ENCODE measurements around the gene TYW3.

TYW3 gene

GRCh38 chr1:74791491-74791890 lies 58.5 kb downstream of the TYW3 start:
- TF ChIP-seq GATA1 (IDR thresholded peaks at IDR 0.05; ENCODE audit: low read depth, low read length) (no peak), POLR2A (IDR thresholded peaks at IDR 0.05; ENCODE audit: low read length) (no peak)
- no peak for DNase-seq

GRCh38 chr1:74799119-74799657 lies 66.2 kb downstream of the TYW3 start:
- no peak for DNase-seq
- no peak for TF ChIP-seq GATA1 (IDR thresholded peaks at IDR 0.05; ENCODE audit: low read depth, low read length)
- TF ChIP-seq POLR2A (IDR thresholded peaks at IDR 0.05; ENCODE audit: low read length), result no peak

GRCh38 chr1:74811436-74812179 lies 78.7 kb downstream of the TYW3 start:
- TF ChIP-seq POLR2A (IDR thresholded peaks at IDR 0.05; ENCODE audit: low read length) (no peak), GATA1 (IDR thresholded peaks at IDR 0.05; ENCODE audit: low read depth, low read length) (no peak)
- no peak for DNase-seq

GRCh38 chr1:74812180-74812541 lies 79.2 kb downstream of the TYW3 start:
- TF ChIP-seq POLR2A (IDR thresholded peaks at IDR 0.05; ENCODE audit: low read length) (no peak), GATA1 (IDR thresholded peaks at IDR 0.05; ENCODE audit: low read depth, low read length) (no peak)

More at GRCh38 chr1:74812180-74812541, 79.2 kb downstream of the TYW3 start:
- no peak for DNase-seq
